Measurements from ENCODE around the gene BICC1.

GRCh38 chr10:58779594-58779993 lies 266.9 kb downstream of the BICC1 start:
- TF ChIP-seq GATA2 (IDR thresholded peaks at IDR 0.05; ENCODE audit: low read depth, low read length) (no peak), GATA3 (IDR thresholded peaks at IDR 0.05; ENCODE audit: low read depth, low read length) (no peak)
